Measurements from ENCODE around the gene COMT. TPM values are rescaled to one million over a fixed set of nuclear protein-coding genes. Genes with fewer than 3 reads are reported as not detected.
A peak's percentile ranks its signal among the peaks of the same experiment; 100 is the strongest.

Gene COMT
- total RNA-seq, 2 experiments from 2014 or later, result 76.1 to 79.6 TPM

DNA sequence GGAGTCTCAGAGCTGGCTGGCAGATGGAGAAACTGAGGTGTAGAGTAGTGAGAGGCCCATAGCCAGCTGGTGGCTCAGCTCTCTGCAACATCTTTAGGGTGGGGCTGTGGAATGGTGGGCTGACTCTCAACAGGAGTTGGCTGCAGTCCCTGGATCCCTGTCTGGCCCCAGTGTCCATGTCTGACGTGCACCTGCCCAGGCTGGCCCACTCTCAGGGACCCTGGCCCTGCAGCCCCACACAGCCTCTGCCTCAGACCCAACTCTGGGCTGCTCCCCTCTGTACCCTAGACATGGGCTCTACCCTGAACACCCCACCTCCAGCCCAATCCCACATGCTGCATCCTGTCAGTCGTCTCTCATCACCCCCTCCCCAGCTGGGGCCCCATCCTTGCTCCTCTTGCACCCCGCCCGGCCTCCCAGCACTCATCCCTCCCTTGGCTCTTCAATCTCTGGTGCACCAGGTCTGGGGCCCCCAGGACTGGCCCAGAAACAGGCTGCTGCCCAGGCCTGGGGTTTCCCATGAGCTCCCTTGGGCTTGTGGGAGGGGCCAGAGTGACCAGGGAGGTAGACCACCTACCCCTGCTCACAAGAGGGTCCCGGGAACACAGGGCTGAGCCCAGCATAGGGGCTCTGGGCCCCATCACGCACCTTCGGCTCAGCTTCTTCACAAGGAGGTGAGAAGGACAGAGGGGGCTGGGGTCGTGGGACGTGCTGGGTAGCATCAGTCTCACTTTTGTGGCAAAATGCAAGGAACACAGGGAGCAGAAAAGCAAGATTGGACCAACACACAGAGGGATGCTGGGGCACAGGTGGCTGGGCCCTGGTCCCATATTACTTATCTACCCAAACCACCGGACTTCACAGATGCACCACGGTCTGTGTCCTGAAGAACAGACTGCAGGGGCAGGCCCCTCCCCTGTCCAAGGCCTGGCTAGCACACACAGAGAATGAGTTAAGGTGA lies 43.6 kb downstream of the COMT start:
- no peaks in the 10 kb centered on the region for H3K36me3 Mint-ChIP-seq
- H3K9me3 Mint-ChIP-seq, result no peaks in the 10 kb centered on the region
- DNase-seq, result no peak
- H3K4me1 Mint-ChIP-seq, result no peaks in the 10 kb centered on the region
- peaks cover 3% of the 10 kb centered on the region for H3K27me3 Mint-ChIP-seq
- no peak overlapping the region for H3K4me3 Mint-ChIP-seq
- no peak overlapping the region for H3K27ac Mint-ChIP-seq

DNA sequence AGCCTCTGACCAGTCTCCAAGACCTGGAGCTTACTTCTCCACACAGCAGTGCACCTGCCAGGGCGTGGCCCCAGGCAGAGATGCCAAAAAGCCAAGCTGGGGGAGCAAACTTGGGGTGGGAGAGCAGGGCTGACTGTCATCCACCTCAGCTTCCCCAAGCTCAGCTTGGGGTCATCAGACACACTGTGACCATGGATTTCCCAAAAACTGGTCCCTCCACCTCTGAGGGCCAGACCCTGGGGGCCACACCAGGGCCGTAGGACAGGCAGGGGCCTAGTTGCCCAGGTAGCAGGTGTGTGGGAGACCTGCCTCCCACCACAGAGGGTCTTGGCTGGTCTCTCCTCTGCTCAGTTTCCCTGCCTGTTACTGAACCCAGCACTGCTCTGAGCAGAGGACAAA lies 44.4 kb downstream of the COMT start:
- no peak for DNase-seq
- Mint-ChIP-seq H3K4me3 (no peak overlapping the region), H3K36me3 (no peaks in the 10 kb centered on the region), H3K27ac (no peak overlapping the region), H3K4me1 (no peaks in the 10 kb centered on the region), H3K9me3 (no peaks in the 10 kb centered on the region), H3K27me3 (peaks cover 3% of the 10 kb centered on the region)

- peaks cover 3% of the 10 kb centered on the region for H3K27me3 Mint-ChIP-seq
- H3K4me1 Mint-ChIP-seq, result no peaks in the 10 kb centered on the region
- H3K9me3 Mint-ChIP-seq, result no peaks in the 10 kb centered on the region
- peak; percentile 83 for DNase-seq
- H3K36me3 Mint-ChIP-seq, result no peaks in the 10 kb centered on the region
- H3K4me3 Mint-ChIP-seq, result peak overlapping the region; percentile 29
- H3K27ac Mint-ChIP-seq, result no peak overlapping the region
Measured at GRCh38 chr22:19986410-19987341, 45.1 kb downstream of the COMT start.

DNA sequence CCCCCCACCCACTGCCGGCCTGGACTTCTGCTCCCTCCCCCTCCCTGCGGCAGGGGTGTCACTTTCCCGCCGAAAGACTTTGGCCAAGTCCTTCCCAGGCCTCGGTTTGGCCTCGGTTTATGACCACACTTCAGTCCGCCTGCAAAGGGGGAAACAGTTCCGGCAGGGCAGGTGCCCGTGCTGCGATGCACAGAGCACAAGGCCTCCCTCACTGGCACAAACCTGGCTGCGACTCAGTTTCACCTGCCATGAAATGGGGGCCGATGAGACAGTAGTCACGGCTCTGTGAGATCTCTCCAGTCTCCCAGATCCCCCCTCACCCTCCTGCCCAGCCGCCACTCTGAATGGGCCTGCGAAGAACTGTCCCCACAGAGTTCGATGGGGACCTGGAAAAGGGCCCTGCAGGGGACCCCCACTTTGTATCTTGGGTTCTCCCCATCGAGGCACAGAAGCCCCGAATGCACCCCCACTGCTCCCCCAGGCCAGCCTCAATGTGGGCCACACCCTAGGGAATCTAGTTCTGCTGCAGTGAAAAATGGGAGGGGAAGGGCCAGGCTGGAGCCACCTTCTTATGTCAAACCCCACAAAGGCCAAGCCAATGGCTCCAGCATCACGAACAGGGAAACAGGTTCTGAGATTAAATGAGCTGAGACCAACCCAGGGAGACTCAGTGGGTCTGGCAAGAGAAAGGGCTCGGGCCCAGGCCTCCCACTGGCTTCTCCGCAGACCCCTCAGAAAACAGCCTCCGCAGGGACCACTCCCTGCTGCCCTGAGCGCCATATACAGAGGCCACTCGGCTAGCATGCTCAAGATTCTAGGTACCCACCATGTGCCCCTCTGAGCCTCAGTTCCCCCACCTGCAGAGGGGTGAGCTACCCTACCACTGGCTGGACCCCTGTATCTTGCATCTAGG lies 46.1 kb downstream of the COMT start:
- H3K9me3 Mint-ChIP-seq, result no peaks in the 10 kb centered on the region
- no peak overlapping the region for H3K4me3 Mint-ChIP-seq
- no peak for DNase-seq
- no peaks in the 10 kb centered on the region for H3K4me1 Mint-ChIP-seq
- H3K27me3 Mint-ChIP-seq, result peaks cover 3% of the 10 kb centered on the region
- no peak overlapping the region for H3K27ac Mint-ChIP-seq
- H3K36me3 Mint-ChIP-seq, result no peaks in the 10 kb centered on the region

DNA sequence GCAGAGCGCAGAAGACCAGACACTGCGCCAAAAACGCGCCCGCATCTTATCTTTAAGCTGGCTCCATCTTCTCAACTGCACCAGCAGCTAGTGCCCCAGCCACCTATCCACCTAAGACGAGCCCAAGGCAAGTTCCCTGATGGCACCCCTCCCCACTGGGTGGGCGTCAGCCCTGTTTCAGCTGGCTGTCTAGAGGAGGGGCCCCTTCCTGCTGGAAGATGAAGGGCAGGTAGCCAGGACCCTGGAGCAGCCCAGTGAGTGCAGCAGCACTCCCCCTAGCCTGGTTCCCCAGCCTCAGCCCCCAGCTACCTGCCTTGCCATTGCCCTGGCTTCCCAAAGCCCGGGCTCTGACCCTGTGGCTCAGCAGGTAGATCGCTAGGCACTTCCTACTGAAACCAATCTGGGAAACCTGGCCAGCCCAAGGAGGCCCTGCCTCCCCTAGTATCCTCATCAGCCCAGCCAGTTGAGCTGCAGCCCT lies 46.8 kb downstream of the COMT start:
- H3K27me3 Mint-ChIP-seq, result peaks cover 3% of the 10 kb centered on the region
- no peaks in the 10 kb centered on the region for H3K9me3 Mint-ChIP-seq
- no peak overlapping the region for H3K4me3 Mint-ChIP-seq
- H3K36me3 Mint-ChIP-seq, result no peaks in the 10 kb centered on the region
- H3K4me1 Mint-ChIP-seq, result no peaks in the 10 kb centered on the region
- DNase-seq, result no peak
- no peak overlapping the region for H3K27ac Mint-ChIP-seq

DNA sequence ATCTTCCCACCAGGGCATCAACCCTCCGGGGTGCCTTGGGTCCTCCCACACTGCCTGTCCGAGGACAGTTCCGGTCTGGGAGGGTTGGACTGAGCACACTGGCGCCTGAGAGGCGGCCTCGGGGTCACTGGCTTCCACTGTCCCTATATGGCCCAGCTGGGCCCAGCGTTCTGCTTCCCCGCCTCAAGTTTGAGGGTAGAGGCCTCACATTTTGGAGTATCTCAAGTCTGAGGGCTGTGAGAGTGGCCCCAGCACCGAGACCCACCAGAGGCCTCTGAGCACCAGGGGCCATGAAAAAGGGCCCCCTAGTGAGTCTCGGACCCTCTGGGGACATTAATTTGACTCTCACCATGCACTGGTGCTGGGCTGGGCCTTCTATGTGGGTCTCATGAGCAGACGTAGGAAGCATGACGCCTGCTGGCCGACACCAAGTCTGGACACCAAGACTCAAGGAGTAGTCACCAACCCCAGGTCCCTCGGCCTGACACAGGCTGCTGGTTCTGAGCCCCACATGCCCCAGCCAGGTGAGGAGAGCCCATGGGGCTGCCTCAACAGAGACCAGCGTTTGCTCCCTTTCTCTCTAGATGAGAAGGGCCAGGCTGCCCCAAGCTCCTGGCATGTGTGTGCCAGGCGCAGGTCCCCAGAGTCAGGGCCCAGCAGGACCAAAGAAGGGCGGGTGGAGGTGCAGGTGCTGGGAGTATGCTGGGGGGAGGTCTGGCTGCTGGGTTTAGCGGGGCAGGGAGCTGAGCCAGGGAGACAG lies 47.6 kb downstream of the COMT start:
- no peak for DNase-seq
- H3K9me3 Mint-ChIP-seq, result no peaks in the 10 kb centered on the region
- no peak overlapping the region for H3K27ac Mint-ChIP-seq
- H3K36me3 Mint-ChIP-seq, result no peaks in the 10 kb centered on the region
- no peaks in the 10 kb centered on the region for H3K4me1 Mint-ChIP-seq
- H3K27me3 Mint-ChIP-seq, result peaks cover 3% of the 10 kb centered on the region
- H3K4me3 Mint-ChIP-seq, result no peak overlapping the region

DNA sequence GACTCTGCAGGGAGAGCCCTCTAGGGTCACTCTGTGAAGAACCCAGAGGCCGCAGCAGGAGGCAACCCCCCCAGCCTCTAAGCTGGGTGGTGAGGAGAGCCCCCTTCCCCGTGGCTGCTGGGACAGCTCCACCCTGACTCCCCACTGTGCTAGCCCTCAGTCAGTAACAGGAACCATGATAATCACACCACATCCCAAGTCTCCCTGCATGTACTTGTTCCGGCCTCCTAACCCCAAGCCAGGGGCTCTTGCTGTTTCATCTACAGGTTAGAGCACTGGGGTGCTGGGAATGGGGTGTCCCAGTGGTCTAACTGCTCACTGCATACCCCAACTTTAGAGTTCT lies 48.1 kb downstream of the COMT start:
- DNase-seq, result no peak
- no peaks in the 10 kb centered on the region for H3K4me1 Mint-ChIP-seq
- H3K4me3 Mint-ChIP-seq, result no peak overlapping the region
- H3K9me3 Mint-ChIP-seq, result no peaks in the 10 kb centered on the region
- no peaks in the 10 kb centered on the region for H3K36me3 Mint-ChIP-seq
- H3K27ac Mint-ChIP-seq, result no peak overlapping the region
- peaks cover 3% of the 10 kb centered on the region for H3K27me3 Mint-ChIP-seq

GRCh38 chr22:19990188-19990587 lies 48.6 kb downstream of the COMT start:
- no peak overlapping the region for H3K4me3 Mint-ChIP-seq
- DNase-seq, result no peak
- no peaks in the 10 kb centered on the region for H3K9me3 Mint-ChIP-seq
- H3K36me3 Mint-ChIP-seq, result no peaks in the 10 kb centered on the region
- H3K27ac Mint-ChIP-seq, result no peak overlapping the region
- no peaks in the 10 kb centered on the region for H3K4me1 Mint-ChIP-seq
- no peaks in the 10 kb centered on the region for H3K27me3 Mint-ChIP-seq

DNA sequence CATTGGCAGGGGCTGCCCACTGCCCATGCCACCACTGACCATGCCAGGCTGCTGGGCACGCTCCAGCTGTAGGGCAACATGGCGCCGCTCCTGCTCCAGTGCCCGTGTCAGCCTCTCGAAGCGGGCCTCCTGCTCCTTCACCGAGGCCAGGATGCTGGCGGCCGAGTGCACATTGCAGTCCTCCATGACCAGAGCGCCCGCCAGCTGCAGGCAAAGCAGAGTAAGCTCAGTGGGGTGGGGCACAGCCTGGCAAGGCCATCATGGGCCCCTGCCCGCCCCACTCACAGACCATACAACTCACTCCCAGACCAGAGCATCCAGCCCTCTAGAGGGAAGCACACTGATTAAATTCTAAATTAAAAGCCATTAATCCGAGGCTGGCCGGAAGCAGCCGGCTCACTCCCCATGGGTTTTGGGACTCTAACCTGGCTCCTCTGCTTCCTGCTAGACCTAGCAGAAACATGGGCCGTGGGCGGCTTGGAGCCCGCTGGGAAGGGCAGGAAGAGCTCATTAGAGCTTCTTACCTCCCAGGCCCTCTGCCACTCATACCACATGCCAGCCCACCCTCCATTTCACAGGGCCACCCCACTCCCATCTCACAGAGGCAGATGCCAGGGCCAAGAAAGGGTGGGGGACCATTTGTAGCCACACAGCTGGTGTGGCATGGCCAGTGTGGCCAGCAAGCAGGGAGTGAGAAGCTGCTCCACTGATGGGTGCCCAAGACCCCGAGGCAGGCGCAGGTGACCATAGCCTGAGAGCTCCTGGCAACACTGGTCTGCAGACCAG lies 49.2 kb downstream of the COMT start:
- H3K27me3 Mint-ChIP-seq, result no peaks in the 10 kb centered on the region
- no peaks in the 10 kb centered on the region for H3K9me3 Mint-ChIP-seq
- H3K36me3 Mint-ChIP-seq, result no peaks in the 10 kb centered on the region
- H3K27ac Mint-ChIP-seq, result no peak overlapping the region
- H3K4me1 Mint-ChIP-seq, result no peaks in the 10 kb centered on the region
- H3K4me3 Mint-ChIP-seq, result no peak overlapping the region
- no peak for DNase-seq

DNA sequence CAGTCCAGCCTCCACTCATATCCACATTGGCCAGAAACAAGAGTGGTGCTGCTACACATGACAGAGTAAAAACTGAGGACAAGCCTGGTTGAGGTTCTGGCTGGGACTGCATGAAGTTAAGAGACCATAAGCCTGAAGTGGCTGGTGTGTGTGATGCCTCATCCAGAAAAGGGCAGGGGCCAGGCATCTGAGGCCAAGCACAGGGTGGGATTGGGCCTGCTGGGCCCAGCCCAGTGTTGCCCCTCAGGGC lies 49.7 kb downstream of the COMT start:
- H3K27ac Mint-ChIP-seq, result no peak overlapping the region
- H3K4me3 Mint-ChIP-seq, result no peak overlapping the region
- no peak for DNase-seq
- no peaks in the 10 kb centered on the region for H3K9me3 Mint-ChIP-seq
- no peaks in the 10 kb centered on the region for H3K4me1 Mint-ChIP-seq
- H3K27me3 Mint-ChIP-seq, result no peaks in the 10 kb centered on the region
- H3K36me3 Mint-ChIP-seq, result no peaks in the 10 kb centered on the region

DNA sequence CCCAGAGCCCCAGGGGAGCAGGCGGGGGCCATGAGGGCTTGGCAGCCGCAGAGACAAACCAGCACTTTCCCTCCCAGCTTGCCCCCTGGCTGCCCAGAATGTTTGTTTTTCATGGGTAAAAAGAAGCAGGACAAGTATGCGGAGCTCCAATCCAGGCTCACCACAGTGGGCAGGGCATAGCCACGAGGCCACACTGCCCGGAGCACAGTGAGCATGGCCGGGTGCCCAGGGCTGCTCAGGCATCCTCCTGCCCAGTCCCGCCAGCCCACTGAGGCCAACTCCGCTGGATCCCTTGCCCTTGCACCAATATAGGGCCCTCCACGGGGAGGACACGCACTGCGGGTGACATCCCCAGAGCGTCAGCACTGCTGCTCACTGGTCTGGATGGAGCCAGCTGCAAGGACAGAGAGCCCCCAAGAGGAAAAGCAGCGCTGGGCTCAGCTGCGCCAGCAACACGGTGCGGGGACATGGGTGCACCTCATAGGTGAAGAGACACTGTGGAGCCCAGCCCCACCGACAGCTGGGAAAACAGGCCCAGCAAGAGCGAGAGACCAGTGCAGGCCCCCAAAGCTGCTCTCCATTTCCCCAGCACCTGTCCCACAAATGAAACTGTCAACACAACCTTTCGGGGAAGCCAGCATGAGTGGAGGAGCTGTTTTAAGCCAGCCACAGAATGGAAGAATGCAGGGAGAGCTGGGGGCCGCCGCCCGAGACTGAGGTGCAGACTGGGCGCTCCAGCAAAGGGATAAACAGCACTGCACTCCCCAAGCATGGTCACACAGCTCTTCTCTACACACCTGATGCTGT lies 50.3 kb downstream of the COMT start:
- no peak overlapping the region for H3K4me3 Mint-ChIP-seq
- no peak for DNase-seq
- H3K9me3 Mint-ChIP-seq, result no peaks in the 10 kb centered on the region
- no peaks in the 10 kb centered on the region for H3K36me3 Mint-ChIP-seq
- H3K4me1 Mint-ChIP-seq, result no peaks in the 10 kb centered on the region
- H3K27ac Mint-ChIP-seq, result no peak overlapping the region
- H3K27me3 Mint-ChIP-seq, result no peaks in the 10 kb centered on the region

DNA sequence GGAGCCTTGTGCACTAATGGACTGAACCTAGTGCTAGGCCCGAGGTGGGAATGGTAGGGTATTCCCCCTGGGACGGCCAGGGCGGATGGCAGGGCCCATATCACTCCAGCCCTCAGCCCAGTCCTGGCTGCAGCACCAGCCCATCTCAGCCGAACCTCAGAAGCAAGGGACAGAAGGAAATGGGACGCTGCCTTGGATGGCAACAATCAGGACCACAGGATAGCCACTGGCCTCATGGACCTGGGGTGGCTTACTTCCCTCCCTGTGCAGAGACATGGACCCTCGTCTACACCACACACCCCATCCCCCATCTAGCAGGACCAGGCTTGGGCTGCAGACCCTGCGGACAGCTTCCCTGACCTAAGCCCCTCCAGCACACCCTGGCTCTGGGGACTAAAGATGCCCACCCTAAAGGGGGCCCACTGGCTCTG lies 50.9 kb downstream of the COMT start:
- Mint-ChIP-seq H3K27me3 (no peaks in the 10 kb centered on the region), H3K9me3 (no peaks in the 10 kb centered on the region)

GRCh38 chr22:19992921-19993355 lies 51.4 kb downstream of the COMT start:
- Mint-ChIP-seq H3K9me3 (no peaks in the 10 kb centered on the region), H3K36me3 (no peaks in the 10 kb centered on the region), H3K27ac (no peak overlapping the region), H3K27me3 (no peaks in the 10 kb centered on the region), H3K4me3 (no peak overlapping the region), H3K4me1 (no peaks in the 10 kb centered on the region)
- DNase-seq, result no peak

More for the DNA sequence above, 50.9 kb downstream of the COMT start:
- H3K4me3 Mint-ChIP-seq, result no peak overlapping the region
- no peaks in the 10 kb centered on the region for H3K36me3 Mint-ChIP-seq
- DNase-seq, result no peak
- H3K27ac Mint-ChIP-seq, result no peak overlapping the region
- H3K4me1 Mint-ChIP-seq, result no peaks in the 10 kb centered on the region

All from activated naive CD8-positive, alpha-beta T cell treated with anti-CD3 and anti-CD28 coated beads for 36 hours (primary cell).